Left lobe of liver (tissue), 2 donors: ENCODE results near the gene UBASH3A. TPM values are rescaled to one million over a fixed set of nuclear protein-coding genes. Genes with fewer than 3 reads are reported as not detected.

ENCODE experiments used
- ATAC-seq: fragments of 200-7000 bp; cut with Tn5 transposase; one replicate; pipeline ENCODE4 v1.9.1; 2020; ENCODE audit warnings: mild to moderate bottlenecking, moderate library complexity
- DNase-seq: peaks from one replicate; pipeline ENCODE4 v3.0.0-alpha.2; 2020; ENCODE audit warnings: low spot score
- total RNA-seq: library from RNA; stranded (reverse); gene quantifications from one replicate; pipeline ENCODE4 v1.2.1, GENCODE V29; 2021
- donor health status: DM: no; HTN: no; CAD: no; lungs with moderate emphysema.
- donor health status: DM: no; HTN: yes; CAD: no.

The UBASH3A gene
- total RNA-seq, 1 donor from 2014 or later = 0.20 TPM

DNA sequence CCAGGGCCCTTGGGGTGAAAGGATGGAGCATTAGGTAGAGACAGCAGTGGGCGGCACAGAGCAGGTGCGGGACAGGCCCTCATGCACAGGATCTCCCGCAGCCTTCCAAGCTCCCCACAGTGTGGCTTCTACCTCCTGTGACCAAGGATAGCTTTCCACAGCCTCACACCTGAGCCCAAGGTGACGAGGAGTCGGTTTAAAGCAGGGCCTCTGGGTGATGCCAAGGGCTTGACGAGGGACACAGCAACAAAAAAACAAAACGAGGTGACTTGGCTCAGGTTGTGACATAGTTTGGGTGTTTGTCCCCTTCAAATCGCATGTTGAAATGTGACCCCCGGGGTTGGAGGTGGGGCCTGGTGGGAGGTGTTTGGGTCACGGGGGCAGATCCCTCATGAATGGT lies 77.0 kb downstream of the UBASH3A start:
- no peak for ATAC-seq
- DNase-seq = no peak

DNA sequence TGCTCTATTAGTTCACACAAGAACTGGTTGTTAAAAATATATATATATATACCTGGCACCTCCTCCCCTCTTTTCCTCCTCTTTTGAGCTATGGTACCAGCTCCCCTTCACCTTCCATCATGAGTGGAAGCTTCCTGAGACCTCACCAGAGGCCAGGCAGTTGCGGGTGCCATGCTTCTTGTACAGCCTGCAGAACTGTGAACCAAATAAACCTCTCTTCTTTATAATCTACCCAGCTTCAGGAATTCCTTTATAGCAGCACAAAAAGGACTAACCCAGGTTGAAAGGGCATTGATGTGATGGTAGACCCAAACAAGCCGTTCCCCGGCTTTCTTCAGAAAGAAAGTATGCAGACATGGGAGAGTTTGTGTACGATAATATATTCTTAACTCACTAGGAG lies 77.5 kb downstream of the UBASH3A start:
- ATAC-seq = no peak
- DNase-seq = no peak

DNA sequence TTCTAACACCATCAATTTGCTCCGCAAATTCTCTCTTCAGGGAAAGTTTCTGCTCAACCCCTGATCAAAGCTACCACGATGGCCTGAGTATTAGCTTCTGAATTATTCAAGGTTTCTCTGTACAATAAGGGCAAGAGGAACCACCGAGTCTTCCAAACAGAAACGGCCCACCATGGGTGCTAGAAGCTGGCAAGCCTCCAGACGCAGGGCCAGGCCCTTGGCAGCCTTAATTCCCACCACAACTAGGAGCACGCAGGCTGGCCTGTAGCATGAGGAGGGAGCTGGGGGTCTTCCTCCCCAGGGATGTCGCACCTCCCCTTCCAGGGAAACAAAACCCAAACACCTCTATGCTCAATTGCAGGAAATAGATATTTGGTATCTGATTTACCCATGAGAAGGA lies 81.3 kb downstream of the UBASH3A start:
- ATAC-seq (no peak), DNase-seq (no peak)

DNA sequence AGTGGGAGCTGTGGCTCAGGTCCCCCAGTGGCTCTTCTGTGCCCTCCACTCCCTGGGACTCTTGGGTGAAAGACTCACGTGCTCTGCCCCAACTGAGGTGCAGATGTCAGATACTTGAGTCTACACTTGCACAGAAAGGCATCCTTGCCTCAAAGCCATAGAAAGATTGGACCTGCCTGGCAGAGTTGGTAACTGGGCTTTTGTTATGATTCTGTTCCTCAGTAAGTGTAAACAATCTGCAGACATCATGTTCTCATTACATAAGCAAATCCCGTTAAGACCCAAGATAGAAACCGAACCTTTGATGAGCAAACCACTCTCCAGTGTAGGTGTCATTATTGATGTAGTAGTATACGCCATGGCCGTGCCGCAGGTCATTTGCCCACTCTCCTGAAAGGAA lies 82.4 kb downstream of the UBASH3A start:
- DNase-seq = no peak
- ATAC-seq = no peak

DNA sequence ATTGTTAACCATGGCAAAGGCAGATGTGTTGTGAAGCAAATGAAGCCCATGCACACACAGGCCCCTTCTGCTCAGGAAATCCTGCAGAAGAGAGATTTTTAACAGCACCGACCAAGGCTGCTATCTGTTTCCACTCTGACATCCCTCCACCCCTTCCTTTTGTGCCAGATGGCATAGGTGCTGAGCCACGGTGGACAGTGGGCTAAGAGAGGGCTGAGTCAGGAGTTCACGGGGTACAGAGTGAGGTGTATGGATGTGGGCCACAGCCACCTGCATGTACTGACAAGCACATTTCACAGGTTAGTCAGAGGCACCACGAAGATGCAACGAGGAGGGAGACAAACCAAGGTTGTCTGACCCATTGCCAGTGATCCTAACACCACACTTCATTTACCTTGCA lies 82.8 kb downstream of the UBASH3A start:
- ATAC-seq = no peak

DNA sequence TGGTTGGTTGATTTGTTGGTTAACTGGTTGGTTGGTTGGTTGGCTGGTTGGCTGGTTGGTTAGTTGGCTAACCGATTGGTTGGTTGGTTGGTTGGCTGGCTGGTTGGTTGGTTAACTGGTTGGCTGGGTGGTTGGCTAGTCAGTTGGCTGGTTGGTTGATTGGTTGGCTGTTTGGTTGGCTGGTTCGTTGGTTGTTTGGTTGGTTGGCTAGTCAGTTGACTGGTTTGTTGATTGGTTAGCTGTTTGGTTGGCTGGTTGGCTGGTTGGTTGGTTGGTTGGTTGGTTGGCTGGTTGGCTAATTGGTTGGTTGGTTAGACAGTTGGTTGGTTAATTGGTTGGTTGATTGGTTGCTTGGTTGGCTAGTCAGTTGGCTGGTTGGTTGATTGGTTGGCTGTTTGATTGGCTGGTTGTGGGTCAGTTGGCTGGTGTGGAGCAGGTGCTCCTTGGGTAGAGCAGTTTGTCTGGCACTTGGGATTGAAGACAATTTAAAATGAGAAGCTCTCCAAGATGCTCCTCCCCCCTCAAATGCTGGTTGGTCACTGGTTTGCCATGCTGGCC lies 85.4 kb downstream of the UBASH3A start:
- no peak for DNase-seq
- no peak for ATAC-seq

More for the DNA sequence above, 82.8 kb downstream of the UBASH3A start:
- DNase-seq = no peak

DNA sequence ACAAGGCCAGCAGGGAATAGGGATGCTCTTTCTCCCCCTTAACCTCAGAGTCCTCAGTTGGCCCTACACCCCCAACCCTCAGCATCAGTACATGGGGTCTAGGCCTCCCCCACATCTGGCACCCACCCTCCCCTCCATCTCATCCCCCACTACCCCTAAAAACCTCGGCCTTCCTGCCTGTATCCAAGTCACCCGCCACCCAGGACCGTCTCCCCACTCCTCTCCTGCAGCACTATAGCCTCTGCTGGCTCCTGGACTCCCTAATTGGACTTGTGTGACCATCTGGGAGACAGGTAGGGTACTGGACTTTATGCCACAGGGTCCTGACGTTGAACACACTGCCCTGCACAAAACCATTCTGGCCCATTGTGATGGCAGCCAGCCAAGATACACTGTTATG lies 86.3 kb downstream of the UBASH3A start:
- no peak for DNase-seq
- ATAC-seq = no peak

DNA sequence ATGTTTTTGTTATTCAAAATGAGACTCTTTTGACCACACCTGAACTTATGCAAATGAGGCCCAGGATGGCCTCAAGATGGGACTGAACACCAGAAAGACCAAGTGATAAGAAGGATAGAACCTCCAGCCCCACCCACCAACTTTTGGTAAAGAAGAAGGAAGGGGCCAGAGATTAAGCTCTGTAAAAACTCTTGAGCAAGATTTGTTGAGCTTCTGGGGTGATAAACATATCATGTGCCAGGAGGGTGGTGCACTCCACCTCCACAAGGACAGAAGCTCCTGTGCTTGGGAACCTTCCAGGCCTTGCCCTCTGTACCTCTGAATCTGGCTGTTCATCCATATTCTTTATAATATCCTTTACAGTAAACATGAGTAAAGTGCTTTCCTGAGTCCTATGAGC lies 87.0 kb downstream of the UBASH3A start:
- no peak for DNase-seq
- ATAC-seq = peak; percentile 19

DNA sequence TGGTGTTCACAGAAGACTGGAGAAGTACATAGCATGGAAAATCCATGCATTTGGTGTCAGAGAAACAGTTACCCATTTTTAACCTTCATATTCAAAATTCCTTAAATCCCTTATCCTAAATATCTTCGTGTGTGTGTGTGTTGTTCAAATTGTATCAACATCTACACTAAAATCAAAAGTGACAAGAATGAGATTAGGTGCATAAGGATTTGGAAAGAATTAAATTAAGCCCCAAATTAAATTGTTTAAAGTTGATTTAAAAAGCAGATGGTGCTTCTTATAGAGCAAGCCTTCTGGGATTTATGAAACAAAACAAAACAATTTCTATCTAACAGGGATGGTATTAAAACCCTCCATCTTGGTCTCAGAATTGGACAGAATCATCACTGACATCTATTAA lies 87.6 kb downstream of the UBASH3A start:
- DNase-seq = no peak

DNA sequence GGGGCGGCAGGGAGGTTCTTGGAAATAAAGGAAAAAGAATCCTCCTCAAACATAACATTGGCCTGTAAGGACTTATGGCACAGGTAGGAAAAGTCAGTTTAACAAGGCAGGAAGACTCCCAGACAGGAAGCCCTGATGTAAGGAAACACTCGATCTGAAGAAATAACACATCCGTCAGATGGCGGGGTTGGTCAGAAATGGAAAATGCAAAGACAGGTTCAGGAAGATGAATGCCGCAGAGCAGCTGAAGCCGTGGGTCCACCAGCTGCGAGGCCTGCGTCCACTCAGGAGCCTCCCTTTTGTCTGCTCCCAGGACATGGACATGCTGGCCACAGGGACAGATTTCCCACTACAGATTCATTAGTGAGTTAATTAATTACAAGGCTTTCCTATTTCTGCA lies 88.5 kb downstream of the UBASH3A start:
- DNase-seq (no peak), ATAC-seq (no peak)

More for the DNA sequence above, 87.6 kb downstream of the UBASH3A start:
- ATAC-seq = no peak

DNA sequence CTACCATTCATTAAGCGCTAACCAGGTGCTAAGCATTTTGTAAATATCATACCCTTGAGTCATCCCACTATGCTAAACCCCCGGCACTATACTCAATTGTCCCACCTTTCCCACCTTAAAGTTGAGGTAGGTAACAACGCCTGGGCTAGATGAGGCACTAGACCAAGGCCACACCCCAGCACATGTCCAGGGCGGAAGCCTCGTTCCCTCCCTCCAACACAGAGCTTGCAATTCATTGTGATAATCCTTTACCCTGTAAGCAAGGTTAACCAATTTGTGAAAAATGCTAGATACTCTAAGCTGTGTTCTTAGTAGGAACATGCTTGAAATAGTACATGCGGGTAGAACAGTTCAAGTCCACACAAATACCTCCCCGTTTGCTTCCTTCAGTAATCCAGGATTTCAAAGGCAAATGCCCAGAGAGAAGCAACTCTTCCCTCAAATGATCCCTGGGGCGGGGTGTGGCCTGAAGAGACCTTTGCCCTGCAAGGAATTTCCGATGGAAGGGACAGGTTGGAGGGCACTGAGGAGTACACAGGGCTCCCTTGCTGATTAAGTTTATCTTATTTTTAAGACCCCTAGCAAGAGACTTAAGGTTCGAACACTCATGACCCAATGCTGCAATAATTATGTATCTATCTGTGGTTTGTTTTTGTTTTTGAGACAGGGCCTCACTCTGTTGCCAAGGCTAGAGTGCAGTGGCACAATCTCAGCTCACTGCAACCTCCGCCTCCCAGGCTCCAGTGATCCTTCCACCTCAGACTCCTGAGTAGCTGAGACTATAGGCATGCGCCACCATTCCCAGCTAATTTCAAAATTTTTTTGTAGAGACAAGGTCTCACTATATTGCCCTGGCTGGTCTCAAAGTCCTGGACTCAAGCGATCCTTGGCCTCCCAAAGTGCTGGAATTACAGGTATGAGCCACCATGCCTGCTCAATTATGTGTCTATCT lies 89.7 kb downstream of the UBASH3A start:
- DNase-seq (no peak), ATAC-seq (no peak)

DNA sequence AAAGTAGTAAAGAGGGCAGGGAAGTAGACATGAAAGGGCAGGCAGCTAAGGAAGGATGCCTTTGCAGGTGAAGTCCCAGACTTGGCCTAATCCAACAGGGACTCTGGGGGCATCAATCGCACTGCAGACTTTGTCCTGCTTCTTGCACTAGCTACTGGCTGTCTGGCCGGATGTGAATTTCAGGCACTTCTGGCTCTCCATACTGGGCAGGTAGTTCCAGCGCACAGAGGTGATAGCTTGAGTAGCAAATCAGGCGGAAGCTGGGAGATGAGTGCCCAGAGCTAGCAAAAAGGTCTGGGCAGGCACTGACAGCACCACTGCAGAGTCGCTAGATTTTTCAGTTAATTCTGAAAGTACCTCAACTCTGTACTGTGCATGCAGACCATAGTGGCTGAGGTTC lies 91.3 kb downstream of the UBASH3A start:
- DNase-seq (no peak), ATAC-seq (no peak)

DNA sequence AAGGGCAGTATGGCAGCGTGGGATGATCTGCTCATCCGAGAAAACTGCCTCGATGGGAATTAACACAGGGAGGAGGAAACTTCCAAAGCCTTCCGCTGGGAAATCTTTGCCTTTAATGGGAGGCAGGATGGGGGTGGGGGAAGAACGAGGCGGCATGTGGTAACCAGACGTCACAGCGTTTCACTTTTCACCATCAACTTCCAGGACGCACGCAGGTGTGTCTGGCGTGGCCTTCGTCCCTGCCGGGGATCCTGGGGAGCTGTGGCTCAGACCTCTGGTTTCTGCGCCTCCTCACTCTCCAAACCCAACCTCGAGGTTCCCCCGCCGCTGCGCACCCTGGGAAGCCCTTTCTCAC lies 92.0 kb downstream of the UBASH3A start:
- DNase-seq = no peak
- ATAC-seq = peak; percentile 3

DNA sequence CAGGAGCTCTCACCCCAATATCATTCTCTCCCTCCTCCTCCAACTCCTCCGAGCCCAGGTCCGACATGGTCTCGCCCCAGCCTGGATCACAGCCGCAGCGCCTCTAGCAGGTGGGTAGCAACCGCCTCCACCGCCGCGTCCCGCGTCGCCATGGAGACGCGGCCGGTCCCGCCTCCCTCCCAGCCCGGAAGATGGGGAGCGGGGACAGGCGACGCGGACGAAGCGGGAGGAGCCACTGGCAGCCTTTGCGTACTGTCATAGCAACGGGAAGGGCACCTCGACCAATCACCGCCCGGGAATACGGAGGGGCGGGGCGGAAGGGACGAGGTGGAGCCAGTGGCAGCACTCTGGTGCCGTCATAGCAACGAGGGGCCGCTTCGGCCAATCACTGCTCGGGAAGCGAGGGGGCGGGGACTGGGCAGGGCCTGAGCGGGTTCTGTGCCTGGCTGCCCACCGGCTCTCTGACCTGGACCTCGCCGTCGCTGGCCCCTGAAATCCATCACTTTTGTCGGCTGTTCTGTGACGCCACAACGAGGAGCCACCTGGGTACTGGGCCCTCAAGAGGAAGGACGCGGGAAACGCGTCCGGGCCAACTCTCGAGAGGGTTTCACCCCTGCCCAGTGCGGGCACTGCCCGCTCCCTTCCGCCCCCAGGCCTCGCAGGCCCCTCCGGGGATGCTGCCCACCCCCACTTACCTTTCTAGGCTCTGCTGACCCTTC lies 92.6 kb downstream of the UBASH3A start, which contains the start of gene RSPH1:
RSPH1 (minus strand) TSS at position 105 of the 719 bp plus-strand sequence; CDS start at position 67, 38 bp downstream.
- ATAC-seq (peak; percentile 98), DNase-seq (peak; percentile 100)

DNA sequence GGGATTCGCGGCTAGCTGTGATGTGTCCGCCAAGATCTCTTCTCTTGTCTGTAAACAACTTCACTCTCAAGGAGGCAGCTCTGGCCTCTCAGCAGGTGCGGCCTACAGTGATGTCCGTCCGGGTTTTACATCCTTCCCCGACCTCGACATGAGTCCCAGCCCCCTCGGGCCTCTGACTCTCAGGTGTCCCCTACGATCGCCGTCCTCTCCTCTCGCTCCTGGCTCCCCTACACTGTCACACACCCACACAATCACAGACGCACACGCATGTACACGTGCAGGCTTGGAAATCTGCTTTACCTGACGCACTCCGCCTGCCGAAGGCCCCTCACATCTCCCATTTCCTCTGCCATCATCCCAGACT lies 93.1 kb downstream of the UBASH3A start:
- DNase-seq = no peak
- ATAC-seq = no peak

Other genes with a start within 250 kb of the UBASH3A start
- gene ABCG1, start 184.8 kb upstream of the UBASH3A start, total RNA-seq = 4.7 TPM
- gene TFF3, start 88.5 kb upstream of the UBASH3A start, total RNA-seq = 4.1 TPM
- 0.25 TPM for gene TFF2, start 52.9 kb upstream of the UBASH3A start, total RNA-seq
- 0.83 TPM for gene TFF1, start 37.4 kb upstream of the UBASH3A start, total RNA-seq
- 1.0 TPM for gene TMPRSS3, start 7.8 kb upstream of the UBASH3A start, total RNA-seq
- gene RSPH1, start 92.3 kb downstream of the UBASH3A start, total RNA-seq = 0.33 TPM
- gene SLC37A1, start 110.0 kb downstream of the UBASH3A start, total RNA-seq = 5.0 TPM
- gene PDE9A, start 249.7 kb downstream of the UBASH3A start, total RNA-seq = 3.9 TPM